ENCODE measurements around the gene TTC21B.
"Not testable (repeated sequence)": the region's sequence is repeated elsewhere in the genome, so short reads cannot be mapped to it uniquely, and the experiment has no call there.

The TTC21B gene

GRCh38 chr2:165868211-165868610, 85.4 kb downstream of the TTC21B start:
- Histone ChIP-seq H3K4me3 (replicated peaks; ENCODE audit: insufficient read depth, low read length) (no peak overlapping the region), H3K27ac (replicated peaks) (no peak overlapping the region), H3K27me3 (ENCODE audit: insufficient read depth, poor library complexity, severe bottlenecking) (no peaks in the 10 kb centered on the region)
- no peak for DNase-seq (ENCODE audit: low read depth in 1 of 2, low spot score in 1 of 2)
- TF ChIP-seq, protein P1, sequence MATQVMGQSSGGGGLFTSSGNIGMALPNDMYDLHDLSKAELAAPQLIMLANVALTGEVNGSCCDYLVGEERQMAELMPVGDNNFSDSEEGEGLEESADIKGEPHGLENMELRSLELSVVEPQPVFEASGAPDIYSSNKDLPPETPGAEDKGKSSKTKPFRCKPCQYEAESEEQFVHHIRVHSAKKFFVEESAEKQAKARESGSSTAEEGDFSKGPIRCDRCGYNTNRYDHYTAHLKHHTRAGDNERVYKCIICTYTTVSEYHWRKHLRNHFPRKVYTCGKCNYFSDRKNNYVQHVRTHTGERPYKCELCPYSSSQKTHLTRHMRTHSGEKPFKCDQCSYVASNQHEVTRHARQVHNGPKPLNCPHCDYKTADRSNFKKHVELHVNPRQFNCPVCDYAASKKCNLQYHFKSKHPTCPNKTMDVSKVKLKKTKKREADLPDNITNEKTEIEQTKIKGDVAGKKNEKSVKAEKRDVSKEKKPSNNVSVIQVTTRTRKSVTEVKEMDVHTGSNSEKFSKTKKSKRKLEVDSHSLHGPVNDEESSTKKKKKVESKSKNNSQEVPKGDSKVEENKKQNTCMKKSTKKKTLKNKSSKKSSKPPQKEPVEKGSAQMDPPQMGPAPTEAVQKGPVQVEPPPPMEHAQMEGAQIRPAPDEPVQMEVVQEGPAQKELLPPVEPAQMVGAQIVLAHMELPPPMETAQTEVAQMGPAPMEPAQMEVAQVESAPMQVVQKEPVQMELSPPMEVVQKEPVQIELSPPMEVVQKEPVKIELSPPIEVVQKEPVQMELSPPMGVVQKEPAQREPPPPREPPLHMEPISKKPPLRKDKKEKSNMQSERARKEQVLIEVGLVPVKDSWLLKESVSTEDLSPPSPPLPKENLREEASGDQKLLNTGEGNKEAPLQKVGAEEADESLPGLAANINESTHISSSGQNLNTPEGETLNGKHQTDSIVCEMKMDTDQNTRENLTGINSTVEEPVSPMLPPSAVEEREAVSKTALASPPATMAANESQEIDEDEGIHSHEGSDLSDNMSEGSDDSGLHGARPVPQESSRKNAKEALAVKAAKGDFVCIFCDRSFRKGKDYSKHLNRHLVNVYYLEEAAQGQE (IDR thresholded peaks at IDR 0.05; ENCODE audit: insufficient replicate concordance, low read depth) = no peak
- TF ChIP-seq GABPA (IDR thresholded peaks at IDR 0.05; ENCODE audit: low read depth) (no peak), SPI1 (IDR thresholded peaks at IDR 0.05; ENCODE audit: borderline replicate concordance, low read depth) (no peak), POLR2AphosphoS5 (IDR thresholded peaks at IDR 0.05; ENCODE audit: low read depth) (no peak)
- TF ChIP-seq, protein P2, sequence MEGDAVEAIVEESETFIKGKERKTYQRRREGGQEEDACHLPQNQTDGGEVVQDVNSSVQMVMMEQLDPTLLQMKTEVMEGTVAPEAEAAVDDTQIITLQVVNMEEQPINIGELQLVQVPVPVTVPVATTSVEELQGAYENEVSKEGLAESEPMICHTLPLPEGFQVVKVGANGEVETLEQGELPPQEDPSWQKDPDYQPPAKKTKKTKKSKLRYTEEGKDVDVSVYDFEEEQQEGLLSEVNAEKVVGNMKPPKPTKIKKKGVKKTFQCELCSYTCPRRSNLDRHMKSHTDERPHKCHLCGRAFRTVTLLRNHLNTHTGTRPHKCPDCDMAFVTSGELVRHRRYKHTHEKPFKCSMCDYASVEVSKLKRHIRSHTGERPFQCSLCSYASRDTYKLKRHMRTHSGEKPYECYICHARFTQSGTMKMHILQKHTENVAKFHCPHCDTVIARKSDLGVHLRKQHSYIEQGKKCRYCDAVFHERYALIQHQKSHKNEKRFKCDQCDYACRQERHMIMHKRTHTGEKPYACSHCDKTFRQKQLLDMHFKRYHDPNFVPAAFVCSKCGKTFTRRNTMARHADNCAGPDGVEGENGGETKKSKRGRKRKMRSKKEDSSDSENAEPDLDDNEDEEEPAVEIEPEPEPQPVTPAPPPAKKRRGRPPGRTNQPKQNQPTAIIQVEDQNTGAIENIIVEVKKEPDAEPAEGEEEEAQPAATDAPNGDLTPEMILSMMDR (IDR thresholded peaks at IDR 0.05; ENCODE audit: insufficient read depth, low read length) = no peak

DNA sequence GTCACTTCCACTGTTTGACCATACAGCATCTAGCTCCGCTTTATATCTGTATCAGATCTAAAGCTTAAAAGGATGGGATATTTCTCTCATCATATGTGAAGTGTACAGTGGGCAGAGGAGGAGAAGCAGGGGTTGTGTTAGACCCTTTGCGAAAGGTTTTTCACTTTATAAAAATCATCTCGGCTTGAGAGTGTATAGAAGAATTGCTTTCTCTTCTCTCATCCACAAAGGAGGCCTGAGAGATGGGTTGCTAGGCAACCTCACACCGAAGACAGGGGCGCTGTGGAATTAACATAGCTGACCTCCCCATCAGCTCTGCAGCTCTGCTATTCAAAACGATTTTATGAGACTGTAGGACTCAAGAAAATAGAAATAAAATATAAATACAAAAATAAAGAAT, 89.3 kb downstream of the TTC21B start:
- Histone ChIP-seq H3K27me3 (ENCODE audit: insufficient read depth, poor library complexity, severe bottlenecking) (no peaks in the 10 kb centered on the region), H3K27ac (replicated peaks) (no peak overlapping the region), H3K4me3 (replicated peaks; ENCODE audit: insufficient read depth, low read length) (no peak overlapping the region)
- TF ChIP-seq SPI1 (IDR thresholded peaks at IDR 0.05; ENCODE audit: borderline replicate concordance, low read depth) = no peak
- TF ChIP-seq, protein P2 (IDR thresholded peaks at IDR 0.05; ENCODE audit: insufficient read depth, low read length) = no peak
- TF ChIP-seq POLR2AphosphoS5 (IDR thresholded peaks at IDR 0.05; ENCODE audit: low read depth) = no peak
- TF ChIP-seq, protein P1 (IDR thresholded peaks at IDR 0.05; ENCODE audit: insufficient replicate concordance, low read depth) = no peak
- no peak for TF ChIP-seq GABPA (IDR thresholded peaks at IDR 0.05; ENCODE audit: low read depth)
- DNase-seq (ENCODE audit: low read depth in 1 of 2, low spot score in 1 of 2) = no peak

GRCh38 chr2:165863810-165864261, 89.7 kb downstream of the TTC21B start:
- Histone ChIP-seq H3K27me3 (ENCODE audit: insufficient read depth, poor library complexity, severe bottlenecking) (no peaks in the 10 kb centered on the region), H3K4me3 (replicated peaks; ENCODE audit: insufficient read depth, low read length) (no peak overlapping the region), H3K27ac (replicated peaks) (no peak overlapping the region)
- DNase-seq (ENCODE audit: low read depth in 1 of 2, low spot score in 1 of 2) = no peak
- TF ChIP-seq, protein P2 (IDR thresholded peaks at IDR 0.05; ENCODE audit: insufficient read depth, low read length) = no peak
- no peak for TF ChIP-seq GABPA (IDR thresholded peaks at IDR 0.05; ENCODE audit: low read depth)
- TF ChIP-seq POLR2AphosphoS5 (IDR thresholded peaks at IDR 0.05; ENCODE audit: low read depth) = no peak
- no peak for TF ChIP-seq SPI1 (IDR thresholded peaks at IDR 0.05; ENCODE audit: borderline replicate concordance, low read depth)
- TF ChIP-seq, protein P1 (IDR thresholded peaks at IDR 0.05; ENCODE audit: insufficient replicate concordance, low read depth) = no peak

- H3K4me3 ChIP-seq (replicated peaks; ENCODE audit: insufficient read depth, low read length); H3K27ac ChIP-seq (replicated peaks); DNase-seq (ENCODE audit: low read depth in 1 of 2, low spot score in 1 of 2); H3K27me3 ChIP-seq (ENCODE audit: insufficient read depth, poor library complexity, severe bottlenecking): not testable (repeated sequence)
Measured at GRCh38 chr2:165861083-165861482, 92.5 kb downstream of the TTC21B start.

DNA sequence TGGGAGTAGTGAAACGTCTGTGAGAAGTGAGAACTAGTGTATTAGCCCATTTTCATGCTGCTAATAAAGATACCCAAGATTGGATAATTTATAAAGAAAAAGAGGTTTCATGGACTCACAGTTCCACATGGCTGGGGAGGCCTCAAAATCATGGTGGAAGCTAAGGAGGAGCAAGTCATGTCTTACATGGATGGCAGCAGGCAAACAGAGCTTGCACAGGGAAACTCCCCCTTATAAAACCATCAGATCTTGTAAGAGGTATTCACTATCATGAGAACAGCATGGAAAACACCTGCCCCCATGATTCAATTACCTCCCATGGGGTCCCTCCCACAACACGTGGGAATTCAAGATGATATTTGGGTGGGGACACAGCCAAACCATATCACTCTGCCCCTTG, 93.9 kb downstream of the TTC21B start:
- H3K27me3 ChIP-seq (ENCODE audit: insufficient read depth, poor library complexity, severe bottlenecking); H3K4me3 ChIP-seq (replicated peaks; ENCODE audit: insufficient read depth, low read length); H3K27ac ChIP-seq (replicated peaks); DNase-seq (ENCODE audit: low read depth in 1 of 2, low spot score in 1 of 2): not testable (repeated sequence)

All from HL-60 (cell line).